ENCODE results near the gene GNA12.
"Not testable (repeated sequence)": the region's sequence is repeated elsewhere in the genome, so short reads cannot be mapped to it uniquely, and the experiment has no call there.

GNA12 gene

DNA sequence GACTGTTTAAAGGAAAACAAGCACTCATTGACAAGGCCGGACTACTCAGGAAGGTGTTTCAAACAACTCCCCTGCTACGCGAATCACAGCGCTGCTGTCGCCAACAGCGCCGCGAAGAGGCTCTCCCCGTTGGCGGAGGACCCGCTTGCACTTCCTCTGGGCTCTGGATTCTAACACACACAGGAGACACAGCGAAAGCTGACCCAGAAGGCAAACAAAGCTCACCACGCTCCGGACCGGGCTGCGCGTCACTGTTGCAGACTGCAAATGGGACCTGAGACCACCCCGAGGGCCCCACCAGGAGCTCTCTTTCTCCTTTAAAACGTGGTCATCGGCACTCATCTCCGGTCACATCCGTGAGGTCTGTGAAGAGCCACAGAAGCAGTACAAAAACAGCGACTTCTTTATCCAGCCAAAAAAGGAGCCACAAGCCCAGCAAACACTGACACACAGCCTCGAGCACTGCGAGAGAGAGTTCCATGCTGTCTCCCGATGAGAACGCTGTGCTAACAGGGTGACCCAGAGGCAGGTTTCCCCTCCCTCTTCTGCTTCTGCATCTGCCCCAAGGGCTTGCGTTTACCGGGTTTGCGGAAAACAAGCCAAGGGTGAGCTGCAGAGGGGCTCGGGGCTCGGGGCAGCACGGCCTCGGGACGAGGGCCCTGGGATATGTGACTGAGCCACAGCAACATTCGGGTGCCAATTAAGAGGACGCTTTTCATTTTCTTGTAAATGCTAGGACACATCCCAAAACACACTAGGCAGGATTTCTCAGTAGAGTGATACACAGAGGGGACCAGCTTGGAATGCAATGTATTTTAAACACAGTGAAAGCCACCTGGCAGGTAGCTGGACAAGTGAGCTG, 114.8 kb downstream of the GNA12 start:
- no peak for DNase-seq (ENCODE audit: low read depth in 2 of 2)

GRCh38 chr7:2728316-2729030, 115.6 kb downstream of the GNA12 start:
- DNase-seq (ENCODE audit: low read depth in 2 of 2): no peak

DNA sequence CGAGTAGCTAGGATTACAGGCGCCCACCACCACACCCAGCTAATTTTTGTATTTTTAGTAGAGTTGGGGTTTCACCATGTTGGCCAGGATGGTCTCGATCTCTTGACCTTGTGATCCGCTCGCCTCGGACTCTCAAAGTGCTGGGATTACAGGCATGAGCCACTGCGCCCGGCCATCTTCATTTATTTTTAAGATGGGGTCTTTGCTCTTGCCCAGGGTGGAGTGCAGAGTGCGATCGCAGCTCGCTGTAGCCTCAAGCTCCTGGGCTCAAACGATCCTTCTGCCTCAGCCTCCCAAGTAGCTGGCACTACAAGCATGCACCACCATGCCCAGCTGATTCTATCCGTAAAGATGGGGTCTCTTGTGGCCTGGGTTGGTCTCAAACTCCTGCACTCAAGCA, 116.9 kb downstream of the GNA12 start:
- DNase-seq (ENCODE audit: low read depth in 2 of 2): not testable (repeated sequence)

GRCh38 chr7:2726316-2727018, 117.6 kb downstream of the GNA12 start:
- DNase-seq (ENCODE audit: low read depth in 2 of 2): no peak

DNA sequence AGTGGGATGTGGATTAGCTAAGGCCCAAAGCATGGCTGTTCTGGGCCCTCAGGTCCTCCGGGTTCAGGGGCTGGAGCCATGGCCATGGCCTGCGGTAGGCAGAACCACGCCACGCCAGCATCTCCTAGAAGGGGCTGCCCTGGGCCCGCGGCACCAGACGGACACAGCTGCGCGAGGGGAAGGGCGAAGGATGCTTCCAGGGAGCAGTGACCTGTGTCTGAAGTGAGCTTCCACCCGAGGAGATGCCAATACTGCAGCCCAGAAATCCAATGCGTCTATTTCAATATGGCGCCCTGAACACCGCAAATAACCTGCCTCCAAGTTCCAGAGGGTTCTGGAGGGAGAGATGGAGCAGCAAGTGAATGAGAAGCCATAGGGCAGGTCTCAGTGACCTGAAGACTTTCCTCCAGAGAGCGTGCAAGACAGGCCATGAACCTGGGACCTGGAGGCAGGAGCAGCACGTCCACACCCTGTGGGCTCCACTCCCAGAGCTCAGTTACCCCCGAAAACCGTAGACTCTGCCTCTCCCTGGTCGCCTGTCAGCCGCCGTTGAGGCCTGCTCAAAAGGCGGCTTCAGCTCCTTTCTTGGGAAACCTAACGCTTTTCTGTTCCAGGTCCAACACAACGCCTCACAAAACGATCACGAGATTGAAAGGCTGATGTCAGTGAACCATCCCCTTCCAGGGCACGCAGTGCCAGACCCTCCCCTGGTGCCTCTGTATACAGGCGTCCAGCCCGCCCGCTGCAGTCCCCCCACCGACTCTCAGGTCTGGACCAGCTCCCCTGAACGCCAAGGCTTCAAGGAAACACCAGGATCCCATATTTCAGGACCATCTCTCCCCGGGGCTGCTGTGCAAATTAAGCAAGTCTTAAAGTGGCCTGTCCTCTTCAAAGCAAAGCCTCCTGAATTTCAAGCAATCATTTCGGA, 118.7 kb downstream of the GNA12 start:
- no peak for DNase-seq (ENCODE audit: low read depth in 2 of 2)

DNA sequence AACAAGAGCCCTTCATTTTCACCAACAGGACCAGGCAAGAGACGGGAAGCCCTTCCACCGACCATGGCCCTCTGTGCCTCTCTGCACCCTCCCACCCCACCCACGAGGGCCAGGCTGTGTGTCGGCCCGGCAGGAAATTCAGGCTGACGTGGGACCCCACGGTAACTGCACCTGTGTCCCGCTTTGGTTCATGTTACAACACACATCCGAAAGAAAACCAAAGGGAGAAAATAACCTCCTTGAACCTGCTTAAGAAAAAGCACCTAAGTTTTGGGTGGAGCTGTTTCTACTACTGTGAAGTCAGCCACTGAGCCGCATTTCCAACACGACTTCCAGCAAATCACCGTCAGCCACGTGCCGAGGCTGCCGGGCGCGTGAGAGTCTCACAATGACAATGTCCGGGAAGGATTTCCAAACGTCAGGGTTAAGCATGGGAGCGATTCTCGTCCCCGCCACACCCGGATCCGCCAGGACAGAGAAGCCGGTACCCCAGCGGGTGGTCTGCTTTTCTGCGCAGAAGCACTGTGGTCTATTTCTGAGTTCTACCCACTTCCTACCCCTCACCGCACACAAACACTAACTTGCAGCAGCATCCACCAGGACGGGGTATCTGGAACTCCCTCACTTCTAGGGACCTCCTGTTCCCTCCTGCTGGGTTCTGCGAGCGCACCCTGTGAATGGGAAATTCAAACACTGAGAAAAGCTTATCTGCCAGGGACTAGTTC, 119.5 kb downstream of the GNA12 start:
- DNase-seq (ENCODE audit: low read depth in 2 of 2): no peak

DNA sequence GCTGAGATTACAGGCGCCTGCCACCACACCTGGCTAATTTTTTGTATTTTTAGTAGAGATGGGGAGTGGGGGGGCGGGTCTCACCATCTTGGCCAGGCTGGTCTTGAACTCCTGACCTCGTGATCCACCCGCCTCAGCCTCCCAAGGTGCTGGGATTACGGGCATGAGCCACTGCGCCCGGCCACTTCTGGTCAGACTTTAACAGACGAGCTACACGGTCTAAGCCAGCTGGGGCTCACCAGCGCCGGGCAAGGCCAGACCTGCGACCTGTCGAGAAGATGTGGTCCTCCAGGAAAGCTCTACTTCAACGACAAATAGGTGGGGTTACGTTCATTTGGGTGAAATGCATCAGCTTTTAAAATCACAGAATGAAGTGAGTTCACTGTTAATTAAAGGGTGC, 120.1 kb downstream of the GNA12 start:
- not testable (repeated sequence) for DNase-seq (ENCODE audit: low read depth in 2 of 2)

DNA sequence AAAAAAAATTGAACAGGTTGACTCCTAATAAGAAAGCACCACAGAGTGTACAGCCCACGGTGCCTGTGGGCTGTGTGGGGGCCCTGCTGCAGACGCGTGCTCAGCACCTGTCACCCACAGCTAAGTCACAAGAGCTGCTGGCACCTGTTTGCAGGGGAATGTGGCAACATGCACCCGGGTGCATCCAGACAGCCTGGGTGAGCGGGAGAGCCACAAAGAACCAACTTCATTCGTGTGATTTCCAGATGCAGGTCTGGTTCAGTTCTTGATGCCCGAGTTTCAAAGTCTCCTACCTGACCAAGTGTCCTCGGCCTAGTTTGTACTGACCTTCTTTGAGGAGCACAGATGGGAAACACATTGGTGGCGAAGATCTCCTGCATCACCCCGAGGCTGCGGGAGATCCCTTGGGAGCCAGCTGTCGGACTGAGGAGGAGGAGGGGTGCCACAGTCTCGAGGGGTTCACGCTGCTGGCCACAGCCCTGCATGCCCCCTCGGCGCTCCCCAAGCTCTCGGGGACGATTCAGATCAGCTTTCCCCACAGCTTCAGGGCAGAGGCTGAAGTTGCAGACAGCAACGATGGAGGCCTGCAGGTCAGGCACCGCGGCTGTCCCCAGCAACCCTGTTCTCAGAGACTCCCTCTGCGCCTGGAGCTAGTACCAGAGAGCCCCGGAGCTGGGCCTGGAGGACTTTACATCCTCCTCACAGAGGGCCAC, 120.8 kb downstream of the GNA12 start:
- DNase-seq (ENCODE audit: low read depth in 2 of 2): no peak

DNA sequence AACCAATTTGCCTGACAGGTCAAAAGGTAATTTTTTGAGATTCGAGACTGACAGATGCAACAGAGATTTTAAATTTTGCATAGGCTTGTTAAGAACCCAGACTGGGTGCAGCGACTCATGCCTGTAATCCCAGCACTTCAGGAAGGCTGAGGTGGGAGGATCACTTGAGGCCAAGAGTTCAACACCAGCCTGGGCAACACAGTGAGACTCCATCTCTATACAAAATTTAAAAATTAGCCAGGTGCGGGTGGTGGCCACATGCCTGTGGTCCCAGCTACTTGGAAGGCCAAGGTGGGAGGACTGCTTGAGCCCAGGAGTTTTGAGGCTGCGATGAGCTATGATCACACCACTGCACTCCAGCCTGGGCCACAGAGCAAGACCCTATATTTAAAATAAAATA, 121.5 kb downstream of the GNA12 start:
- DNase-seq (ENCODE audit: low read depth in 2 of 2): no peak

- no peak for DNase-seq (ENCODE audit: low read depth in 2 of 2)
Measured at GRCh38 chr7:2721842-2722241, 122.3 kb downstream of the GNA12 start.

DNA sequence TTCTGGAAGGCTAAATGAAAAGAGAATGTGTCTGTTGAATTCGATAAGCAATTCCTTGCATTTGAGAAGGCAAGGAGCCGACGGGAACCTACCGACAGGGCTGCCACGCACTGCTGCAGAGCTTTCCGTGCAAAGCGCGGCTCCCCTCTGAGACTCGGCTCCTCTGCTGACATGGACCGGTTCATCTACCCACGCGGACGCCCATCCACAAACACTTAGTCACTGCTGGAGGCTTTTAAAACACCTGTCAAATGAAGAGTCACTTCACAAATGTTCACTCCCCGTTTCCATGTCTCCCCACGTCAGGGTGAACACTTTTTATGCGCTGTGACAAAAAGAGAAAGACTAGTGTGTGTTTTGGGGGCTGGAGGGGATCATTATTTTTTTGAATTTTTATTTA, 124.1 kb downstream of the GNA12 start:
- DNase-seq (ENCODE audit: low read depth in 2 of 2): no peak

DNA sequence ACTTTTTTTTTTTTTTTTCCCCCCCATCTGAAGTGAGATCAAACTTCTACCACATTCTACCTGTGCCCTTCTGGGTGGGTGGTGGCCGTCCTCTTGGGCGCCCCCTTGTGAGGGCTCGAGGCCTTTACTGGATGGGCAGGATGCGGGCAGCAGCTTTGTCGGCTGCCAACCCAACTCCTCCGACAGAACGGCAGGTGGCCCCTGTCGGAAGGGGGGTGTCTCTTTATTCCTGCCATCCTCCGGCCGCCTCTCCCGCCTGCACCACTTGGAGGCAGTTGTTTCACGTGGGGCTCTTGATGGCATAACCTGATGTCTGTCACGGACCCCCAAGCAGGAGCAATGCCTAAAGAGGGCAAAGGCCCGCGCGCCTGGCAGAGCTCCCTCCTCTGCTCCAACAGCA, 125.1 kb downstream of the GNA12 start:
- peak in 1 of 2 donors; percentile 34 for DNase-seq (ENCODE audit: low read depth in 2 of 2)

DNA sequence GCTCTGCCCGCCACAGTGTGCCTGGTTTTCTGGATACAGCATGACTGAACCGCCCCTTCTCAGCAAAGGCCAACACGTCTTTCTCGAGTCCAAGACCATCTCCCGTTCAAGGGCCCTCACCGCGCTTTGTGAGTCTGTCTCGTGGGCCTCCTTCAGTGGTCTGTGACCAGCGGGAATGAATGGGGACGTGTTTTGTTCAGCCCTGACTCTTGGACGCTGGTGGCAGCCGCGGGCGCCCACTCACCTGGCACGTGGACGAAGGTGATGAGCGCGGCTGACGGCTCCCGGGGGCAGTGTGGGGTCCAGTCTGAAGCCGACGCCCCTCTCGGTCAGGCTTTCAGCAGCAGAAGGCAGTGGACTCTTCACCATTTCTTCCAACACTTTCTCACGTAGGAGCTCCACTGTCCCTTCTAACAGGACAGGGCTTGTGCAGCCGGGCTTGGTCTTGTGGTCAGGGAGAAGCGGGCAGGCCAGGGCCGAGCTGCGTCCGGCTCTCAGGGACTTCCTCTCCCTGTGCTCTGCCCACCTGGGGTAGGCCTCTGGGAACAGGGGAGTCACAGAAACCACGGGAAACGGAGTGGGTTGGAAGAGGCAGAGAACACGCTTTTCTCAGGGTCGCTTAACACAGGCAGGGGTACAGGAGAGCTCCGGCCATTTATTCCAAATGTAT, 125.7 kb downstream of the GNA12 start:
- no peak for DNase-seq (ENCODE audit: low read depth in 2 of 2)

GRCh38 chr7:2717293-2718261, 126.5 kb downstream of the GNA12 start:
- DNase-seq (ENCODE audit: low read depth in 2 of 2): no peak

DNA sequence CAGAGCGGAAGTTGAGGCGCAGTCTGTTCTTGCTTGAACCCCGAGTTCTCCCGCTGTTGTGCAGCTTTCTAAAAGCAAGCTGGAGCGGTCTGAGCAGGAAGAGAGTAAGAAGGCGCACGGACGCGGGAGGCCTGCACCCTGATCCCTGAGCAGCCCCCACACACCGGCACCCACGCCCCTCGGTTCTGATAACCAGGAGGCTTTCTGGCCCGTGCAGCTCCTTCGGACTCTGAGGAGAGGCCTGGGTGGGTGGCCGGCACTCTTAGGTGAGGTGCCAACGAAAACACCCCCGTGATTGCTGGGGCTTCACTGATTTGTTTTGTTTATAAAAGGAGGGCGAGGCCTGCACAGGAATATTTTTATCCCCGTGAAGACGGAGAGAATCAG, 127.2 kb downstream of the GNA12 start:
- no peak for DNase-seq (ENCODE audit: low read depth in 2 of 2)

DNA sequence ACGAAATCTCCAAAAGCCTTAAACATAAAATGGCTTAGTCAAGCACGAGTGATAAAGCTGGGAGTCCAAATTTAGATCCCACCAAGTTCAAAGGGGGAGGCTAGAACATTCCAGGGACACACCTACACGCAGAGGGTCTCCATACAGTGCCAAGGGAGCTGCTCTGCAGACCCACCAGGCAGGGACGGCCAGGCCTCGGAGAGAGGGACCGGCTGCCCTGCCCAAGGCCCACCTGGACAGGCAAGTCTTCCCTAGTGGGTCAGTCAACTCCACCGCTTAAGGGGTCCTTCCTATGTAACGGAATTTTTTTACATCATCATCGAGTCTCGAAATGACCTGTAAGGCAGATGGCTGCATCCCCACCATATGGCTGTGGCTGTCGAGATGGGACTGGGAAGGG, 127.6 kb downstream of the GNA12 start:
- DNase-seq (ENCODE audit: low read depth in 2 of 2): no peak

- DNase-seq (ENCODE audit: low read depth in 2 of 2): no peak
Measured at GRCh38 chr7:2715341-2716231, 128.5 kb downstream of the GNA12 start.
